Measurements from ENCODE around the gene SCRT2. TPM values are rescaled to one million over a fixed set of nuclear protein-coding genes. Genes with fewer than 3 reads are reported as not detected.
A peak's percentile ranks its signal among the peaks of the same experiment; 100 is the strongest.

Gene SCRT2
- total RNA-seq, 4 donors from 2014 or later = not detected

GRCh38 chr20:711576-711975 is 36.0 kb upstream of the SCRT2 start:
- DNase-seq = no peak
- WGBS, 2 donors = 62 to 66% methylated on average over 2 of the region's 2 CpGs
- H3K27me3 ChIP-seq = no peaks in the 10 kb centered on the region
- H3K4me3 ChIP-seq (replicated peaks in 1 of 3) = no peak overlapping the region
- peaks cover 0 to 7% of the 10 kb centered on the region in 2 donors for H3K4me1 ChIP-seq
- intact Hi-C loops (cut with DNase I) = no loop called here
- H3K9me3 ChIP-seq = no peaks in the 10 kb centered on the region
- H3K36me3 ChIP-seq = no peaks in the 10 kb centered on the region
- H3K27ac ChIP-seq = no peak overlapping the region
- TF ChIP-seq CTCF (IDR thresholded peaks at IDR 0.05) (no peak), POLR2A (IDR thresholded peaks at IDR 0.05) (no peak)

GRCh38 chr20:710780-711450 is 35.3 kb upstream of the SCRT2 start:
- TF ChIP-seq CTCF (IDR thresholded peaks at IDR 0.05) = no peak
- no peak for TF ChIP-seq POLR2A (IDR thresholded peaks at IDR 0.05)
- intact Hi-C loops (cut with DNase I) = no loop called here
- Histone ChIP-seq H3K36me3 (no peaks in the 10 kb centered on the region), H3K4me1 (peaks cover 0 to 7% of the 10 kb centered on the region in 2 donors), H3K4me3 (replicated peaks in 1 of 3) (no peak overlapping the region), H3K9me3 (no peaks in the 10 kb centered on the region), H3K27ac (no peak overlapping the region), H3K27me3 (no peaks in the 10 kb centered on the region)
- WGBS, 2 donors = 65 to 77% methylated on average over 19 of the region's 19 CpGs
- no peak for DNase-seq

GRCh38 chr20:709991-710779 is 34.6 kb upstream of the SCRT2 start:
- Histone ChIP-seq H3K9me3 (no peaks in the 10 kb centered on the region), H3K4me3 (replicated peaks in 1 of 3) (no peak overlapping the region), H3K27ac (no peak overlapping the region), H3K27me3 (no peaks in the 10 kb centered on the region), H3K36me3 (no peaks in the 10 kb centered on the region), H3K4me1 (peaks cover 0 to 7% of the 10 kb centered on the region in 2 donors)
- intact Hi-C loops (cut with DNase I) = no loop called here
- WGBS, 2 donors = 6 to 17% methylated on average over 7 to 15 of the region's 65 CpGs
- DNase-seq = no peak
- TF ChIP-seq CTCF (IDR thresholded peaks at IDR 0.05) (no peak), POLR2A (IDR thresholded peaks at IDR 0.05) (no peak)

GRCh38 chr20:709423-709822 is 33.8 kb upstream of the SCRT2 start:
- intact Hi-C loops (cut with DNase I) = no loop called here
- 6 to 13% methylated on average over 18 of the region's 20 CpGs for WGBS, 2 donors
- H3K4me1 ChIP-seq = peaks cover 0 to 7% of the 10 kb centered on the region in 2 donors
- H3K9me3 ChIP-seq = no peaks in the 10 kb centered on the region
- no peaks in the 10 kb centered on the region for H3K36me3 ChIP-seq
- TF ChIP-seq POLR2A (IDR thresholded peaks at IDR 0.05) (no peak), CTCF (IDR thresholded peaks at IDR 0.05) (no peak)
- peak; percentile 54 to 62 for DNase-seq
- no peaks in the 10 kb centered on the region for H3K27me3 ChIP-seq
- H3K27ac ChIP-seq = no peak overlapping the region
- H3K4me3 ChIP-seq (replicated peaks in 1 of 3) = no peak overlapping the region

GRCh38 chr20:708956-709355 is 33.4 kb upstream of the SCRT2 start:
- Histone ChIP-seq H3K4me3 (replicated peaks in 1 of 3) (no peak overlapping the region), H3K27me3 (no peaks in the 10 kb centered on the region), H3K27ac (no peak overlapping the region), H3K4me1 (peaks cover 0 to 7% of the 10 kb centered on the region in 2 donors), H3K36me3 (no peaks in the 10 kb centered on the region), H3K9me3 (no peaks in the 10 kb centered on the region)
- intact Hi-C loops (cut with DNase I) = no loop called here
- 82 to 91% methylated on average over 2 of the region's 2 CpGs for WGBS, 2 donors
- DNase-seq = no peak
- no peak for TF ChIP-seq POLR2A (IDR thresholded peaks at IDR 0.05)
- no peak for TF ChIP-seq CTCF (IDR thresholded peaks at IDR 0.05)

Measured in thyroid gland (tissue), 4 donors.